ENCODE data around the gene PTPRM. TPM values are rescaled to one million over a fixed set of nuclear protein-coding genes. Genes with fewer than 3 reads are reported as not detected.
A peak's percentile ranks its signal among the peaks of the same experiment; 100 is the strongest.

PTPRM gene
- total and polyA plus RNA-seq, 2 of the 4 experiments (the other 2 are of a cell fraction): 28.3 to 51.2 TPM

DNA sequence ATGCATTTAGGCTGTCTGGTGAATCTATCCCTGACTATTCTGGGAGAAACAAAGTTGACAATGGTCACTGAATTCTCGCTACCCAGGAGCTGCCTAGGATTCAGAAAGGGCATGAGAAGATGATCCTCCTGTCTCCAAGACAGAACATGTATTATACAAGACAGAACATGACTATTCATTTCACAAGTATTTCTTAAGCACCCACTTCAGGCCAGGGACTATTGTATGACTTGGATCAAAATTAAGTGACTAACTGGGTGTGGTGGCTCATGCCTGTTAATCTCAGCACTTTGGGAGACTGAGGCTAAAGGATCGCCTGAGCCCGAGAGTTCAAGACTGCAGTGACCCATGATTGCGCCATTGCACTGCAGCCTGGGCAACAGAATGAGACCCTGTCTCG is 806.4 kb downstream of the PTPRM start:
- Histone ChIP-seq H3K4me1 (ENCODE audit: control insufficient read depth, insufficient read depth, low read length) (peaks cover 10% of the 10 kb centered on the region), H3K56ac (ENCODE audit: extremely low read depth, insufficient read depth, low read length) (no peak overlapping the region), H3K18ac (ENCODE audit: low read depth, low read length) (no peak overlapping the region), H2BK5ac (ENCODE audit: low read depth, low read length, poor library complexity, severe bottlenecking) (no peak overlapping the region), H3K27ac (ENCODE audit: insufficient read depth, low read length) (no peak overlapping the region), H3K4ac (ENCODE audit: low read depth, low read length) (no peak overlapping the region), H3K9me1 (ENCODE audit: insufficient read depth, low read length) (0 out of 2 replicates have a peak, but pooled peaks cover 11% of the 10 kb centered on the region), H3K23ac (ENCODE audit: low read depth, low read length) (no peak overlapping the region), H2AK9ac (replicated peaks; ENCODE audit: low read depth, low read length, poor library complexity) (no peak overlapping the region), H3K9ac (ENCODE audit: low read depth, low read length) (no peak overlapping the region), H3K4me3 (ENCODE audit: insufficient read depth, low read depth, low read length) (no peak overlapping the region), H2BK15ac (ENCODE audit: low read depth, low read length) (no peak overlapping the region), H2BK120ac (ENCODE audit: low read depth, low read length) (no peak overlapping the region), H3K27me3 (ENCODE audit: control insufficient read depth, insufficient read depth, low read length) (no peaks in the 10 kb centered on the region), H3K4me2 (ENCODE audit: low read depth, low read length) (no peak overlapping the region), H2AFZ (replicated peaks; ENCODE audit: low read length, poor library complexity) (no peak overlapping the region), H3K36me3 (ENCODE audit: control insufficient read depth, insufficient read depth, low read length) (peaks cover 6% of the 10 kb centered on the region), H2AK5ac (ENCODE audit: low read depth, low read length) (no peak overlapping the region), H3K79me1 (ENCODE audit: low read depth in 1 of 2, low read length in 2 of 2) (no peaks in the 10 kb centered on the region), H4K5ac (ENCODE audit: low read depth, low read length) (no peak overlapping the region), H4K91ac (ENCODE audit: insufficient read depth, low read depth, low read length) (no peak overlapping the region), H3K14ac (replicated peaks; ENCODE audit: low read depth, low read length) (no peak overlapping the region; the same call in 1 of the 2 replicates), H4K20me1 (ENCODE audit: insufficient read depth, low read length) (no peaks in the 10 kb centered on the region), H3K9me3 (ENCODE audit: control insufficient read depth, insufficient read depth, low read length) (no peaks in the 10 kb centered on the region), H2BK20ac (ENCODE audit: low read depth, low read length) (no peak overlapping the region), H4K8ac (ENCODE audit: low read depth in 2 of 2, low read length in 2 of 2) (no peak overlapping the region)
- TF ChIP-seq CEBPB (IDR thresholded peaks at IDR 0.05; ENCODE audit: low read depth, low read length): 0 out of 2 replicates have a peak, but pooled peaks have one; percentile 23
- TF ChIP-seq, protein P1, sequence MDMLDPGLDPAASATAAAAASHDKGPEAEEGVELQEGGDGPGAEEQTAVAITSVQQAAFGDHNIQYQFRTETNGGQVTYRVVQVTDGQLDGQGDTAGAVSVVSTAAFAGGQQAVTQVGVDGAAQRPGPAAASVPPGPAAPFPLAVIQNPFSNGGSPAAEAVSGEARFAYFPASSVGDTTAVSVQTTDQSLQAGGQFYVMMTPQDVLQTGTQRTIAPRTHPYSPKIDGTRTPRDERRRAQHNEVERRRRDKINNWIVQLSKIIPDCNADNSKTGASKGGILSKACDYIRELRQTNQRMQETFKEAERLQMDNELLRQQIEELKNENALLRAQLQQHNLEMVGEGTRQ (IDR thresholded peaks at IDR 0.05; ENCODE audit: low read depth, low read length): no peak
- BruUV-seq (replicated peaks): no TSS peak
- ChIA-PET CTCF (no interaction called here), POLR2A (ENCODE audit: unreplicated experiment) (no interaction called here)
- no peak for ATAC-seq (ENCODE audit: low read depth)
- WGBS, 2 experiments (ENCODE audit: extremely low coverage in 2 of 2, insufficient read length in 1 of 2): no CpG with 5 or more reads among the region's 5 CpGs
- dilution Hi-C loops (cut with HindIII; ENCODE audit: low sequenced_read_pairs, unreplicated experiment) (no loop called here), intact Hi-C loops (cut with micrococcal nuclease) (no loop called here), in situ Hi-C loops (cut with MboI; ENCODE audit: low sequenced_read_pairs) (no loop called here)
- DNase-seq: no peak
